Smooth muscle cell (in vitro differentiated cells): ENCODE measurements around the gene PTPA. TPM values are rescaled to one million over a fixed set of nuclear protein-coding genes. Genes with fewer than 3 reads are reported as not detected.
A peak's percentile ranks its signal among the peaks of the same experiment; 100 is the strongest.
"Not testable (repeated sequence)": the region's sequence is repeated elsewhere in the genome, so short reads cannot be mapped to it uniquely, and the experiment has no call there.

Experiments used
- DNase-seq: peaks from one replicate; lab custom pipeline; 2025; ENCODE audit not compliant: unreplicated experiment; lab: John Stamatoyannopoulos, UW
- H2AFZ ChIP-seq: fragments of 200-600 bp; sonication (generic); 2 replicates; pipeline ENCODE4 v1.6.0; 2016; ENCODE audit warnings: antibody characterized with exemption, low read depth, mild to moderate bottlenecking
- H3F3A ChIP-seq: fragments of 200-600 bp; sonication (generic); 2 replicates; pipeline ENCODE4 v1.6.0; 2017; ENCODE audit warnings: antibody characterized with exemption, low read depth
- H3K27ac ChIP-seq: fragments of 200-600 bp; sonication (generic); 2 replicates; pipeline ENCODE4 v1.5.1; 2016; ENCODE audit warnings: low read depth, mild to moderate bottlenecking
- H3K27me3 ChIP-seq: fragments of 200-600 bp; sonication (generic); 2 replicates; pipeline ENCODE4 v1.6.1; 2016; ENCODE audit warnings: low read depth, mild to moderate bottlenecking
- H3K36me3 ChIP-seq: fragments of 200-600 bp; sonication (generic); 2 replicates; pipeline ENCODE4 v1.5.1; 2016; ENCODE audit warnings: low read depth
- H3K4me1 ChIP-seq: fragments of 200-600 bp; sonication (generic); 2 replicates; pipeline ENCODE4 v1.5.1; 2016; ENCODE audit warnings: low read depth
- H3K4me2 ChIP-seq: fragments of 200-600 bp; sonication (generic); 2 replicates; pipeline ENCODE4 v1.6.0; 2016; ENCODE audit warnings: mild to moderate bottlenecking
- H3K4me3 ChIP-seq: fragments of 200-600 bp; sonication (generic); 2 replicates; pipeline ENCODE4 v1.5.1; 2016; ENCODE audit warnings: mild to moderate bottlenecking
- H3K79me2 ChIP-seq: fragments of 200-600 bp; sonication (generic); 2 replicates; pipeline ENCODE4 v1.6.0; 2016; ENCODE audit warnings: low read depth, mild to moderate bottlenecking
- H3K9ac ChIP-seq: fragments of 200-600 bp; sonication (generic); 2 replicates; pipeline ENCODE4 v1.6.0; 2016; ENCODE audit warnings: low read depth
- H3K9me3 ChIP-seq: fragments of 200-600 bp; sonication (generic); replicated peaks from 2 replicates; pipeline ENCODE4 v1.5.1; 2016; ENCODE audit warnings: low read depth
- H4K20me1 ChIP-seq: fragments of 200-600 bp; sonication (generic); 2 replicates; pipeline ENCODE4 v1.6.0; 2016; ENCODE audit warnings: low read depth
- CTCF ChIP-seq: fragments of 200-600 bp; sonication (generic); IDR thresholded peaks from 2 replicates; pipeline ENCODE4 v1.5.1; 2017; ENCODE audit warnings: borderline replicate concordance, mild to moderate bottlenecking, antibody characterized with exemption; ENCODE audit not compliant: insufficient read depth, poor library complexity, severe bottlenecking
- WGBS: methylation state at CpG from one replicate; pipeline ENCODE4 v1.1.7; 2016; ENCODE audit warnings: low lambda C conversion rate; 5-methylcytosine and 5-hydroxymethylcytosine counted together
- polyA plus RNA-seq: library from polyadenylated mRNA; unstranded; fragments of >200 nt; fragmentation: Nextera tagmentation; extraction: Ambion mirVana; gene quantifications from 2 replicates; pipeline ENCODE4 v1.2.1, GENCODE V29; 2016
- total RNA-seq: library from RNA; depleted of rRNA; stranded (reverse); fragments of >200 nt; gene quantifications from 2 replicates; pipeline ENCODE4 v1.2.3, GENCODE V29; 2014

Gene PTPA
- total and polyA plus RNA-seq, 2 experiments from 2014 or later: 88.7 to 119 TPM

- peak; percentile 35 for DNase-seq
- Histone ChIP-seq H3K79me2 (peaks cover 44% of the 10 kb centered on the region), H3K4me3 (peak overlapping the region; percentile 90), H3K4me2 (peak overlapping the region; percentile 89), H3K36me3 (no peaks in the 10 kb centered on the region), H3K27me3 (no peaks in the 10 kb centered on the region), H2AFZ (peak overlapping the region; percentile 92), H3K27ac (peak overlapping the region; percentile 84), H4K20me1 (peaks cover 12% of the 10 kb centered on the region), H3K4me1 (peaks cover 9% of the 10 kb centered on the region), H3K9ac (peak overlapping the region; percentile 78), H3F3A (no peaks in the 10 kb centered on the region), H3K9me3 (no peaks in the 10 kb centered on the region)
- under 1% methylated on average over 26 of the region's 37 CpGs for WGBS
- no peak for TF ChIP-seq CTCF
Measured at GRCh38 chr9:129111528-129112151, 425 bp downstream of the PTPA start.

DNA sequence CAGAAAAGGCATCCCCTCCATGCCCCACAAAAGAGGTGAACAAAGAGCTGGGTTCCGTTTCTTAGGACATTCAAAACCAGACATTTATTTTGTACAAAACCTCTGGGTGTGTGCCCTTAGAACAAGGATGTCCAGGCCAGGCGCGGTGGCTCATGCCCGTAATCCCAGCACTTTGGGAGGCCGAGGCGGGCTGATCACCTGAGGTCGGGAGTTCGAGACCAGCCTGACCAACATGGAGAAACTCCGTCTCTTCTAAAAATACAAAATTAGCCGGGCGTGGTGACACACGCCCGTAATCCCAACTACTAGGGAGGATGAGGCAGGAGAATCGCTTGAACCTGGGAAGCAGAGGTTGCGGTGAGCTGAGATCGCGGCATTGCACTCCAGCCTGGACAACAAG is 1.3 kb downstream of the PTPA start:
- peaks cover 19% of the 10 kb centered on the region for H4K20me1 ChIP-seq
- peak overlapping the region; percentile 89 for H3K4me2 ChIP-seq
- not testable (repeated sequence) for DNase-seq, H3K27me3 ChIP-seq, H3K9me3 ChIP-seq, H3K4me1 ChIP-seq, H3K9ac ChIP-seq, H2AFZ ChIP-seq, H3F3A ChIP-seq, H3K36me3 ChIP-seq, H3K27ac ChIP-seq
- 95% methylated on average over 17 of the region's 17 CpGs for WGBS
- peaks cover 53% of the 10 kb centered on the region for H3K79me2 ChIP-seq
- H3K4me3 ChIP-seq: peak overlapping the region; percentile 90

DNA sequence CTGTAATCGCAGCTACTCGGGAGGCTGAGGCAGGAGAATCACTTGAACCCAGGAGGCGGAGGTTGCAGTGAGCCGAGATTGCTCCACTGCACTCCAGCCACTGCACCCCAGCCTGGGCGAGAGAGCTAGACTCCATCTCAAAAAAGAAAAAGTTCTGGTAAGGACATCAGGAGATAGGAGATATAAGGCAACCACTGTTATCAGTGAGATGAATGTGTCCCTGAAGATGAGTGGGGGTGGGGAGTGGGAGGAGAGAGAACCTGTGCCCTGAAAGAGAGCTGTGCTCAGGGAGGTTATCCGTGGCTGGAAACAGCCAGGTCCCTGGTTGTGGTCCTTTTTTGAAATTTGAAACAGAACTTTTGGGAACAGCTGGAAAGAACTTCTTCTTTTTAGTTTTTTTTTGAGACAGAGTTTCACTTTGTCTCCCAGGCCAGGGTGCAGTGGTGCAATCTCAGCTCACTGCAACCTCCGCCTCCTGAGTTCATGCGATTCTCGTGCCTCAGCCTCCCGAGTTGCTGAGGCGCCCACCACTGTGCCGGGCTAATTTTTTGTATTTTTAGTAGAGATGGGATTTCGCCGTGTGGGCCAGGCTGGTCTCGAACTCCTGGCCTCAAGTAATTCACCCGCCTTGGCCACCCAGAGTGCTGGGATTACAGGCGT is 2.6 kb downstream of the PTPA start:
- H3K4me3 ChIP-seq: no peak overlapping the region
- peaks cover 66% of the 10 kb centered on the region for H3K79me2 ChIP-seq
- WGBS: 95% methylated on average over 17 of the region's 17 CpGs
- H3K4me2 ChIP-seq: no peak overlapping the region
- no peak overlapping the region for H3K9ac ChIP-seq
- peaks cover 9% of the 10 kb centered on the region for H3K4me1 ChIP-seq
- no peak overlapping the region for H3K27ac ChIP-seq
- no peaks in the 10 kb centered on the region for H3F3A ChIP-seq
- TF ChIP-seq CTCF: no peak
- no peaks in the 10 kb centered on the region for H3K27me3 ChIP-seq
- H3K9me3 ChIP-seq: no peaks in the 10 kb centered on the region
- no peaks in the 10 kb centered on the region for H3K36me3 ChIP-seq
- DNase-seq: no peak
- H2AFZ ChIP-seq: no peak overlapping the region
- H4K20me1 ChIP-seq: peaks cover 31% of the 10 kb centered on the region

- TF ChIP-seq CTCF: no peak
- Histone ChIP-seq H3K79me2 (peaks cover 50% of the 10 kb centered on the region), H3K27me3 (no peaks in the 10 kb centered on the region), H3K9me3 (no peaks in the 10 kb centered on the region), H3K4me1 (no peaks in the 10 kb centered on the region), H3K4me2 (no peak overlapping the region), H3K36me3 (no peaks in the 10 kb centered on the region), H3F3A (no peaks in the 10 kb centered on the region), H3K27ac (no peak overlapping the region), H3K4me3 (no peak overlapping the region), H3K9ac (no peak overlapping the region), H2AFZ (no peak overlapping the region), H4K20me1 (peaks cover 44% of the 10 kb centered on the region)
- 94% methylated on average over 4 of the region's 4 CpGs for WGBS
- DNase-seq: no peak
Measured at GRCh38 chr9:129118799-129119198, 7.6 kb downstream of the PTPA start.
